OCI-LY1 (cell line): ENCODE data around the gene LGALS9B.
"Not testable (repeated sequence)": the region's sequence is repeated elsewhere in the genome, so short reads cannot be mapped to it uniquely, and the experiment has no call there.

Experiments used
- H2AFZ ChIP-seq: fragments of 200-600 bp; sonication (generic), shearing (Covaris generic); 2 replicates; pipeline ENCODE4 v1.6.0; 2014; ENCODE audit warnings: antibody characterized with exemption, mild to moderate bottlenecking, low read length
- H3F3A ChIP-seq: fragments of 200-600 bp; sonication (generic), shearing (Covaris generic); 2 replicates; pipeline ENCODE4 v1.6.0; 2014; ENCODE audit warnings: mild to moderate bottlenecking, antibody characterized with exemption, low read length, moderate library complexity; ENCODE audit not compliant: insufficient read depth
- H3K27ac ChIP-seq: fragments of 200-600 bp; sonication (generic); 2 replicates; pipeline ENCODE4 v1.5.1; 2014; ENCODE audit warnings: low read length, mixed run types, mild to moderate bottlenecking, low read depth; ENCODE audit not compliant: poor library complexity, severe bottlenecking
- H3K27me3 ChIP-seq: fragments of 200-600 bp; sonication (generic); 2 replicates; pipeline ENCODE4 v1.6.0; 2014; ENCODE audit warnings: antibody characterized with exemption, mild to moderate bottlenecking, low read length, moderate library complexity; ENCODE audit not compliant: insufficient read depth
- H3K36me3 ChIP-seq: fragments of 200-600 bp; sonication (generic); 2 replicates; pipeline ENCODE4 v1.6.1; 2014; ENCODE audit warnings: mild to moderate bottlenecking, antibody characterized with exemption, low read length, moderate library complexity, mixed read lengths; ENCODE audit not compliant: insufficient read depth
- H3K4me1 ChIP-seq: fragments of 200-600 bp; sonication (generic); 2 replicates; pipeline ENCODE4 v1.5.1; 2014; ENCODE audit warnings: mild to moderate bottlenecking, low read length, moderate library complexity; ENCODE audit not compliant: insufficient read depth, severe bottlenecking
- H3K4me2 ChIP-seq: fragments of 200-600 bp; sonication (generic), shearing (Covaris generic); 2 replicates; pipeline ENCODE4 v1.6.1; 2014; ENCODE audit warnings: low read length
- H3K4me3 ChIP-seq: fragments of 200-600 bp; sonication (generic); 2 replicates; pipeline ENCODE4 v1.5.1; 2014; ENCODE audit warnings: low read length, low read depth, mild to moderate bottlenecking, mixed read lengths; ENCODE audit not compliant: poor library complexity, severe bottlenecking
- H3K79me2 ChIP-seq: fragments of 200-600 bp; shearing (Covaris generic); 2 replicates; pipeline ENCODE4 v1.6.1; 2016; ENCODE audit warnings: mixed run types, low read length, mixed read lengths; ENCODE audit not compliant: insufficient read depth
- H3K9ac ChIP-seq: fragments of 200-600 bp; sonication (generic), shearing (Covaris generic); 2 replicates; pipeline ENCODE4 v1.6.1; 2014; ENCODE audit warnings: mild to moderate bottlenecking, low read length, mixed read lengths
- H3K9me2 ChIP-seq: fragments of 200-600 bp; sonication (generic), shearing (Covaris generic); 2 replicates; pipeline ENCODE4 v1.6.1; 2014; ENCODE audit warnings: low read depth, mild to moderate bottlenecking, low read length, mixed read lengths
- H3K9me3 ChIP-seq: fragments of 200-600 bp; shearing (Covaris generic); 2 replicates; pipeline ENCODE4 v1.6.1; 2014; ENCODE audit warnings: low read length, mixed read lengths
- H4K20me1 ChIP-seq: fragments of 200-600 bp; sonication (generic), shearing (Covaris generic); 2 replicates; pipeline ENCODE4 v1.6.0; 2016; ENCODE audit warnings: mild to moderate bottlenecking, low read length; ENCODE audit not compliant: insufficient read depth

The LGALS9B gene

GRCh38 chr17:20501896-20502295 lies 34.6 kb upstream of the LGALS9B start:
- not testable (repeated sequence) for H3K9ac ChIP-seq, H3K36me3 ChIP-seq, H3K4me2 ChIP-seq, H3K9me2 ChIP-seq, H3K9me3 ChIP-seq, H3K4me3 ChIP-seq, H4K20me1 ChIP-seq, H2AFZ ChIP-seq, H3K27ac ChIP-seq, H3K4me1 ChIP-seq, H3F3A ChIP-seq, H3K79me2 ChIP-seq, H3K27me3 ChIP-seq

- H3K9me3 ChIP-seq, H3K27ac ChIP-seq, H3F3A ChIP-seq, H3K4me1 ChIP-seq, H3K36me3 ChIP-seq, H2AFZ ChIP-seq, H3K79me2 ChIP-seq, H4K20me1 ChIP-seq, H3K4me3 ChIP-seq, H3K27me3 ChIP-seq, H3K4me2 ChIP-seq, H3K9ac ChIP-seq, H3K9me2 ChIP-seq: not testable (repeated sequence)
Observed at GRCh38 chr17:20500346-20500745, 33.0 kb upstream of the LGALS9B start.

DNA sequence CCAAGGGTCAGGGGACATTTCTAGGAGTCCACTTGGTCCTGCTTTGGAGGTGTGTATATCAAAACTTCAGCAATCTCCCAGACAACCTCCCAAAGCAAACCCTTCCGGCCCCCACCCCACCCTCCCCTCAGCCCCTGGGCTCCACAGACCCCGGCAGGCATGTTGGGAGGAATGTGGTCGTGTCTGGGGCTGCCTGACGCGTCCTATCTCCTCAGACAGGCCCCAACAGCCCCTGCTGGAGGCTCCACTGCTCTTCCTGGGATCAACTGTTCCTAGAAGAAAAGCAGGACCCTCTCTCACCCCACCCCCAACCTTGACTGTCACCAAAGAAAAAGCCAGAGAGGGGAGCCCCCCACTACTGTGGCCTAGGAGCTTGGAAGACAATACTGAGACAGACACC lies 28.1 kb upstream of the LGALS9B start:
- H3K4me2 ChIP-seq, H3K36me3 ChIP-seq, H2AFZ ChIP-seq, H3F3A ChIP-seq, H3K27me3 ChIP-seq, H3K4me1 ChIP-seq, H4K20me1 ChIP-seq, H3K4me3 ChIP-seq, H3K9ac ChIP-seq, H3K79me2 ChIP-seq, H3K27ac ChIP-seq, H3K9me2 ChIP-seq, H3K9me3 ChIP-seq: not testable (repeated sequence)

DNA sequence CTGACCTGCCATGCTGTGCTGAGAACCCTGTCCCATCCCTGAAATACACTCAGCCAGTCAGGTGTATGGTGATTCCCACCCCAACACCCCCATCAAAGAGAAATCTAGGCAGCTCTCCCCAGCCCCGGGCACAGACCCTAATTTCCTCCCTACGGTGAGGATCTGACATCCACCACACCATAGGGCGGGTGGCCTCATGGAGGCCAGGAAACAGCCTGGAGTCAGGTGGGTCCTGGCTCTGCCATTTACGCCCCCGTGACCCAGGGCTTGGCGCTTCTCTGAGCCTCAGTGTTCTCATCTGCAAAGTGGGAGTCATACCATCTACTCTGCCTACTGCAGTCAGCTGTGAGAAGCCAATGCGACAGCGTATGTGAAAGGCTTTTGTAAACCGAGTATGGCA lies 27.4 kb upstream of the LGALS9B start:
- H3K9me3 ChIP-seq, H3F3A ChIP-seq, H3K36me3 ChIP-seq, H3K4me3 ChIP-seq, H4K20me1 ChIP-seq, H3K27me3 ChIP-seq, H3K79me2 ChIP-seq, H2AFZ ChIP-seq, H3K9me2 ChIP-seq, H3K9ac ChIP-seq, H3K27ac ChIP-seq, H3K4me1 ChIP-seq, H3K4me2 ChIP-seq: not testable (repeated sequence)

DNA sequence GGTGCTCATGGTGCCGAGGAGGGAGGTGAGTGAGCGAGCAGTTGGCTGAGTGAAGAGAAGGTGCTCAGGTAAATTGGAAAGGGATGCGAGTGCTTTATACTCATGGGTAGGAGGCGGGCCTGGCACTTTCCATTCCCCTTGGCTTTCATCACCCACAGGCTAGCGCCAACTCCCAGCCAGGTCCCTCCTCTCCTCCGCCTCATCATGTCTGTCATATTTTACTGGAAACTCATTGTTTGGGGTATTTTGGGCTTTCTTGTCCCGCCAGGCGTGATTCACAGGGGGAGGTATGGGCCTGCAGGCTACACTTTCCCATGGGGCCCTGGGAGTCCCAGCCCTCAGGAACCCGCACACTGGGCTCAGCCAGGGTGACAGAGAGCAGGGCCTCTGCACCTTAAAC lies 26.8 kb upstream of the LGALS9B start:
- H3K4me1 ChIP-seq, H3K9ac ChIP-seq, H3K36me3 ChIP-seq, H3K4me3 ChIP-seq, H3K9me2 ChIP-seq, H2AFZ ChIP-seq, H3K79me2 ChIP-seq, H3K27me3 ChIP-seq, H3K9me3 ChIP-seq, H3K4me2 ChIP-seq, H4K20me1 ChIP-seq, H3K27ac ChIP-seq, H3F3A ChIP-seq: not testable (repeated sequence)

DNA sequence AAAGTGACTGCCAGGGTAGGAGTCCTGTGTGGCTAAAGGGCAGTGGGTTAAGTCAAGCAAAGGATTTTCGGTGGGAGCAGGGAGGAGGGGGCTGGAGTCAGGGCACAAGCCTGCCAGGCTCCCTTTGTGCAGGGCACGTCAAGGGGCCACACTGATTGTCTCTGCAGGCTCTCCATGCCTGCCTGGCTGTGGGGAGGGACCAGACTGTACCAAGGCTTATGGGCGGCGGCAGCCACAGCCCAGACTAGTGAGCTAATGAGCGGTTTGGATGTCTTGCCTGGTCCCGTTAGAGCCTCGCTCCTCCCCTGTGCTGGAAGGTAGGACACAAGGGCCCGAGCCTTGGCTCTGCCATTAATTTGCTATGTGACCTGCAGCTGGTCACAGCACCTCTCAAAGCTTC lies 25.6 kb upstream of the LGALS9B start:
- H3K9ac ChIP-seq, H3K9me3 ChIP-seq, H3K79me2 ChIP-seq, H2AFZ ChIP-seq, H3K4me1 ChIP-seq, H4K20me1 ChIP-seq, H3K4me3 ChIP-seq, H3K9me2 ChIP-seq, H3K4me2 ChIP-seq, H3K27ac ChIP-seq, H3F3A ChIP-seq, H3K36me3 ChIP-seq, H3K27me3 ChIP-seq: not testable (repeated sequence)

DNA sequence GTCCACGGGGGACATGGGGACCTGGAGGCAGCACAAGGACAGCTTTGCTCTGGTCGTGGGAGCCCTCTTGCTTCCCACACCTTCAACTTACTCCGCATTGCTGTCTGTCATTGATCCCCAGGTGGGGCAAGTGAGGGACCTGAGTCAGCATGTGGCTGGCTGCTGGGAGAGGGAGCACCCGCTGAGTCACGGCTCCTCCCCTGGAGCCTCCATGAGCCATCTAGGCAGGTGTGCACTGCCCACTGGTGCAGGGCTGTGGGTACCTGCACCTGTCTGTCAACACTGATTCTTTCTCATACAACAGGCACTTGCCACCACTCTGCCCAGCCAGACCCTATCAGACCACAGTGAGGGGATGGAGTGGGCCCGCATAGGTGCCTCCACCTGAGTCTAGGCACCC lies 24.8 kb upstream of the LGALS9B start:
- not testable (repeated sequence) for H3F3A ChIP-seq, H3K4me3 ChIP-seq, H3K9ac ChIP-seq, H3K9me2 ChIP-seq, H3K4me2 ChIP-seq, H3K27ac ChIP-seq, H3K9me3 ChIP-seq, H4K20me1 ChIP-seq, H3K27me3 ChIP-seq, H2AFZ ChIP-seq, H3K79me2 ChIP-seq, H3K36me3 ChIP-seq, H3K4me1 ChIP-seq

GRCh38 chr17:20484930-20485329 lies 17.6 kb upstream of the LGALS9B start:
- not testable (repeated sequence) for H3K36me3 ChIP-seq, H3K27ac ChIP-seq, H3K4me2 ChIP-seq, H4K20me1 ChIP-seq, H2AFZ ChIP-seq, H3K79me2 ChIP-seq, H3K9me2 ChIP-seq, H3K9me3 ChIP-seq, H3K4me3 ChIP-seq, H3K27me3 ChIP-seq, H3K9ac ChIP-seq, H3F3A ChIP-seq, H3K4me1 ChIP-seq
